ENCODE data around the gene FOXO6.

FOXO6 gene

DNA sequence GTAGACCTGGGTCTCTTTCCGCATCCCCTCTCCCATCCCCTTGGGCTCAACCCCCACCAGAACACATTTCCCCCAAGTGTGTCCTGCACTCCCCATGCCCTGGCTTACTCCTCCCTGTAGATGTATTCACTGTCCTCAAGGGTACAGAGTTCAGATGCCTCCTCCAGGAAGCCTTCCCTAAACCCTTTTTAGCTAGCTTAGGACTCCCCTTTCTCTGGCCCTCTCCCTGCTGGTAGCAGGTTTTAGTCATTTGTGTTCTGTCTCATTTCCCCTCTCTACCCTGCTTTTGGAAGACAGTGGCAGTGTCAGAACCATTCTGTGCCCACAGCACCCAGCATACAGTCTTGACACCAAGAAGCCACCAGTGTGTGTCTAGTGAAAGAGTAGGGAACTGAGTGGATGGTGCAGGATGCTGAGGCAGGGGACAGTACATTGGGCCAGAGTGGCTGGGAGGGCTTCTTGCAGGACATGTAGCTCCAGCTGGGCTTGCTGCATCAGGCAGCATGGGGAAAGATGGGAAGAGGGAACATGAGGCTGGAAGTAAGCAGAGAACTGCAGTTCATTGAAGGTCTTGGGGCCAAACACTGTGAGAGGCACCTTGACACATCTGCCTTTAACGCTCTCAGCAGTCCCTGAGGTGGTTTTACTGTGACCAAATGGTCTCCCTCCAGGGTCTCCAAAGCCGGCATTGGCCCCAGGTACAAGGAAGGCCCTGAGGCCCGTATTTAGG lies 2.5 kb downstream of the FOXO6 start:
- TF ChIP-seq, protein P1, sequence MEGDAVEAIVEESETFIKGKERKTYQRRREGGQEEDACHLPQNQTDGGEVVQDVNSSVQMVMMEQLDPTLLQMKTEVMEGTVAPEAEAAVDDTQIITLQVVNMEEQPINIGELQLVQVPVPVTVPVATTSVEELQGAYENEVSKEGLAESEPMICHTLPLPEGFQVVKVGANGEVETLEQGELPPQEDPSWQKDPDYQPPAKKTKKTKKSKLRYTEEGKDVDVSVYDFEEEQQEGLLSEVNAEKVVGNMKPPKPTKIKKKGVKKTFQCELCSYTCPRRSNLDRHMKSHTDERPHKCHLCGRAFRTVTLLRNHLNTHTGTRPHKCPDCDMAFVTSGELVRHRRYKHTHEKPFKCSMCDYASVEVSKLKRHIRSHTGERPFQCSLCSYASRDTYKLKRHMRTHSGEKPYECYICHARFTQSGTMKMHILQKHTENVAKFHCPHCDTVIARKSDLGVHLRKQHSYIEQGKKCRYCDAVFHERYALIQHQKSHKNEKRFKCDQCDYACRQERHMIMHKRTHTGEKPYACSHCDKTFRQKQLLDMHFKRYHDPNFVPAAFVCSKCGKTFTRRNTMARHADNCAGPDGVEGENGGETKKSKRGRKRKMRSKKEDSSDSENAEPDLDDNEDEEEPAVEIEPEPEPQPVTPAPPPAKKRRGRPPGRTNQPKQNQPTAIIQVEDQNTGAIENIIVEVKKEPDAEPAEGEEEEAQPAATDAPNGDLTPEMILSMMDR (IDR thresholded peaks at IDR 0.05) = no peak

DNA sequence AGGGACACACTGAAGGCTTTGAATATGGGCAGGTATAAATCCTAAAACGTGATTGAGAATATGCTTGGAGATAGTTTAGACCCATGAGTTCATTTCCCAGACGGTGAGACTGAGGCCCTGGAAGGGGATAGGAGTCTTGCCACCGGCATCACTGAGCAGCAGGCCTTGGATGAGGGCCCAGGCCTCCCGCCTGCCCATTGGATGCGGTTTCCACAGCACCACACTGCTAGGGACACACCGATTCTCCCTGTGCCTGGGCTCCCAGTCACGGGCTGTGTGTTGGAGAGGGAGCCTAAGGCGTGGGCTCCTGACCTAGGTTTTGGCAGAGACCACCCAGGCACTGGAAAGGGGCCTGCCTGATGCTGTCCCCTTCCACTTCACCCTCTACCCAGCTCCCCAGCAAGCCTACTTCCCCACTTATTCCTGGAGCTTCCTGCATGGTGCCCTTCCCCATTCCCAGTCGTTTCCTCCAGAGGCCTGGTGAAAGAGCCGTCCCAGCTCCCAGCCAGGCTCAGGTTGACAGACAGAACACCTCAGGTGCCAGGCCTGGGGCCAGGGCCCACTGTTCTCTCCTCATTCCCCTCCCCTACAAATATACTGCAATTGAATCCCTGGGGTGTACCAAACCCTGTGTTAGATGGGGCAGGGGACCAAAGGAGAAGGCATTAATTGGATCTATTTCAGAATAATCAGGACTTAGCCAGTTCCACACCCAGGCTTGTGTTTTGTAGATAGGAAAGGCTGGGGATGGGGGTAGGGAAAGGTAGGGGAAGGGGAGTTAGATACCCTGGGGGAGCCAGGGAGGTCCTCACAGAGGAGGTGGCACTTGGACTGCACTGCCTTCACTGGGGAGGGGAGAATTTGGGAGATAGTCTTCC lies 3.4 kb downstream of the FOXO6 start:
- TF ChIP-seq, protein P1 (IDR thresholded peaks at IDR 0.05) = no peak

DNA sequence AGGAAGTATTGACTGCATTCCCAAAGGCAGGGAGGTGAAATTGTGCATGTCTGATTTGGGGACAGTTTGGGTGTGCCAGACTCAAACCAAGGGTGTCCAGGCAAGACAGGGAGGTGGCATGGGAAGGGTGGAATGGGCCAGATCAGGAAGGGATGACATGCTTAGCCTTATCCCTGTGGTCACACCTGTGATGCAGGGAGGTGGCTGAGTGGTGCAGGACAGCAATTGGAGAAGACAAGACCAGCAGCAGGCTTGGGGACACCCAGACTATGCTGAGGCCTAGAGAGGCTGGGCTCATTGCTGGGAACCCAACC lies 4.0 kb downstream of the FOXO6 start:
- TF ChIP-seq, protein P1 (IDR thresholded peaks at IDR 0.05) = no peak

DNA sequence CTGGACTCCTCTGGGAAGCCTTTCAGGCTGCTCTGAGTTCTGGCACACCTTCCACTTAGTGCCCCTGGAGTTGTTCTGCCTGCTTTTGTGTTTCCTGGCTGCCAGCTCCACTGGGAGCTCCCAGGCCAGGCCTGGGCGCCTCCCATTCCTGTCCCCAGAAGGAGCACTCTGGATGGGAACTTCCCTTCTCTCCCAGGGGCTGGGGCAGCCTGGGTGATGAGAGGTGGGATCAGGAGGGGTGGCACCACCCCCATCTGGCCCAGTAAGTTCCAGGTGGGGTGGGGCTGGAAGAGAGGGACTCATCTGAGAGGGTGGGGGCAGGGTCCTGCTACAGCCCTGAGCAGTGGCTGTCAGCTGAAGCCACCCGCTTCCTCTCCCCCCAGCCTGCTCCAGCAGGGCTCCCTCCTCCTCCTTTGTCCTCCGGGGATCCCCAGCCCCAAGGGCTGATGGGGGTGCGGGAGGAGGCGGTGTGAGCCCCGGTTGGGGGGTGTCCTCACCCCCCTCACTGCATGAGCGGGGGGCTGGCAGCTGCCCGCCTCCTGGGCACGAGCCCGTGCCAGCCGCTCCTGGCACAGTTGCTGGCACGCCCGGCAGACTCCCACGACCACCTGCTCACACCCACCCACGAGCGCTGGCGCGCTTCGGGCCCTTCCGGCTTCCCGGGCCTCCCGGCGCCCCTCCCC lies 4.7 kb downstream of the FOXO6 start:
- TF ChIP-seq, protein P1 (IDR thresholded peaks at IDR 0.05) = no peak

DNA sequence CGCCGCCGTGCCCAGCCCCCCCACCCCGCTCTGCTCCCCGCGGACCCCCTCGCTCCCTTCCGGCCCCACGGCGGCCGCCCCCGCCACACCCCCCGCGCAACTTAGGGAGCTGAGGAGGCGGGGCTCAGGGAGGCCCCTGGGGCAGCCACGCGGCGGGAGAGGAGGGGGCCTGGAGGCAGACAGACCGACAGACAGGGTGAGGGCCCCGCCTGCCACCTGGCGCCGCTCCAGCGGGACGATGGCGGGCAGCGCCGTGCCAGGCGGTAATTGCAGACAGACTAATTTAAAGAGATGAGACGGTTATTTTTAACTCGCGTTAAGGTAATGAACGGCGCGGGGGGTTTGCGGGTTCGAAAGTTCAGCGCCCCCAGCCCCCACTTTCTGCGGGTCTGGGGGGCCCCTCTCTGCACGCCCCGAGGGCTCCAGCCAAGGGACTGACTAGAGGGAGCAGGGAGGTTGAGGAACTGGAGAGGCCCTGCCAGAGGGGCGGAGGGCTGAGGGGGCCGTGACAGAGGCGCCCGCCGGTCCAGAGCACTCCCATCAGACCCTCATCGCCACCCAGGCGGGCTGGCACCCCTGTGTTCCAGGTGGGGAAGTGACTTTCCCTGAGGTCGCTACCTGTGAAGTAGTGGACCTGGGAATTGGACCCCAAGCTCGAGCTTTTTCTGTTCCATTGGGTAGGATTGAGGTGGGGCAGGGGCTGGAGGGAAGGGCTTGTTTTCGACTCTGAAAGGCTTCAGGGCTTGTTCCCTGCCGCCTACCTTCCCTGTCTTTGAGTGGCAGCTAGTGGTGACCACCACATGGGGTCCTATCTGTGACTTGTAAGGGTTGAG lies 5.4 kb downstream of the FOXO6 start:
- TF ChIP-seq, protein P1 (IDR thresholded peaks at IDR 0.05) = no peak

DNA sequence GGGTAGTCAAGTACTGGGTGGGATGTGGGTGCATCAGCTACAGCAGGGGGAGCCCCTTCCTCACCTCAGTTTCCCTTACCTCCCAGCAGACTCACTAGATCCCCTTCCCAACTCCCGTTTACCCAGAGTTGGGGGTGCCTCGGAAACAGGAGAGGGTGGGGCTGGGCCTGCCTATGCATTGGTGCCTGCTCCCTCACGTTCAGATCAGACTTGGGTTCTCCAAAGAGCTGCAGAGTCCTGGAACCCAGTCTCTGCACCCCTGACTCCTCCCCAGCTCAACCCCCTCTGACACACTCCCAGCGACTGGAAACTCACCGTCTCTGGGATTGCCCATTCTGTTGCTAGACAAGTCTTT lies 6.0 kb downstream of the FOXO6 start:
- TF ChIP-seq, protein P1 (IDR thresholded peaks at IDR 0.05) = no peak

DNA sequence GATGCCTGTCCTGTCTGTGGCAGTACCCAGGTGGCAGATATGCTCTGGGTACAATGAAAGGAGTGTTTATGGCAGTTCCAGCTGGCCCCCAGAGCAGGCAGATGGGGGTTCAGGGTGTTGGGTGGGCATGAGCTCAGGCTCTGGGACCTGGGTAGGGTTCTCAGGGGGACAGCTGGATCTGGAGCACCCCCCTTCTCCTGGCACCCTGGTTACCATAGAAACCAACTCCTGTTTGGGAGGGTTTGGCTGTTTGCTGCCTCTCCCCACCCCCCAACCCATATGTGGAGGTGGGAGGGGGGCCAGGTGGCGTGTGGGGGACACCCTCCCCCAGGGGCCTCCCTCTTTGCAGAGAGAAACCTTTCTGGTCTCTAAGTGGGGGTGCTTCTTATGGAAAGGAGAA lies 7.1 kb downstream of the FOXO6 start:
- TF ChIP-seq, protein P1 (IDR thresholded peaks at IDR 0.05) = no peak
